VCaP (cell line): ENCODE results near the gene SHISA6.
A peak's percentile ranks its signal among the peaks of the same experiment; 100 is the strongest.

Source experiments
- H3K27ac ChIP-seq: fragments of 450-650 bp; 2 replicates; pipeline ENCODE4 v1.5.1; 2017
- TF ChIP-seq, protein P1 (sequence below): fragments of 450-650 bp; conservative IDR thresholded peaks from 2 replicates; pipeline ENCODE4 v1.5.1; 2017; ENCODE audit warnings: mild to moderate bottlenecking, moderate library complexity

The SHISA6 gene

DNA sequence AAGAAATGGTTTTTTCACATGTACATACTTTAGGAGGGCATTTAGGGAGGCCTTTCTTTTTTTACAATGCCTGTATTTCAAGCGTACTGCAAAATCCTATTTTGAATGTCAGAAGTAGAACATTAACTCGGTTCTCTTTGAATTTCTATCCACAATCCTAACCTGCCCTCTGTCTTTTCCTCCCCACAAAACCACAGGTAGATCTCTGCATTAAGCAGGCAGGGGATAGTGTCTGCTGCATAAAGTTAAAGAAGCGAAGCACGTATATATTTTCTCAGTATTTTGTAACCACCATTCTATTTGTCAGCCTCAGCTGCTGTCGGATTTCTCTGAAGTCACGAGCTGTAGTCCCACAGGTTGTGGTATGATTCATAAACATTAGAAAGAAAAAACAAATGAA is 137.5 kb downstream of the SHISA6 start:
- TF ChIP-seq, protein P1, sequence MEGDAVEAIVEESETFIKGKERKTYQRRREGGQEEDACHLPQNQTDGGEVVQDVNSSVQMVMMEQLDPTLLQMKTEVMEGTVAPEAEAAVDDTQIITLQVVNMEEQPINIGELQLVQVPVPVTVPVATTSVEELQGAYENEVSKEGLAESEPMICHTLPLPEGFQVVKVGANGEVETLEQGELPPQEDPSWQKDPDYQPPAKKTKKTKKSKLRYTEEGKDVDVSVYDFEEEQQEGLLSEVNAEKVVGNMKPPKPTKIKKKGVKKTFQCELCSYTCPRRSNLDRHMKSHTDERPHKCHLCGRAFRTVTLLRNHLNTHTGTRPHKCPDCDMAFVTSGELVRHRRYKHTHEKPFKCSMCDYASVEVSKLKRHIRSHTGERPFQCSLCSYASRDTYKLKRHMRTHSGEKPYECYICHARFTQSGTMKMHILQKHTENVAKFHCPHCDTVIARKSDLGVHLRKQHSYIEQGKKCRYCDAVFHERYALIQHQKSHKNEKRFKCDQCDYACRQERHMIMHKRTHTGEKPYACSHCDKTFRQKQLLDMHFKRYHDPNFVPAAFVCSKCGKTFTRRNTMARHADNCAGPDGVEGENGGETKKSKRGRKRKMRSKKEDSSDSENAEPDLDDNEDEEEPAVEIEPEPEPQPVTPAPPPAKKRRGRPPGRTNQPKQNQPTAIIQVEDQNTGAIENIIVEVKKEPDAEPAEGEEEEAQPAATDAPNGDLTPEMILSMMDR = no peak
- no peak overlapping the region for H3K27ac ChIP-seq

DNA sequence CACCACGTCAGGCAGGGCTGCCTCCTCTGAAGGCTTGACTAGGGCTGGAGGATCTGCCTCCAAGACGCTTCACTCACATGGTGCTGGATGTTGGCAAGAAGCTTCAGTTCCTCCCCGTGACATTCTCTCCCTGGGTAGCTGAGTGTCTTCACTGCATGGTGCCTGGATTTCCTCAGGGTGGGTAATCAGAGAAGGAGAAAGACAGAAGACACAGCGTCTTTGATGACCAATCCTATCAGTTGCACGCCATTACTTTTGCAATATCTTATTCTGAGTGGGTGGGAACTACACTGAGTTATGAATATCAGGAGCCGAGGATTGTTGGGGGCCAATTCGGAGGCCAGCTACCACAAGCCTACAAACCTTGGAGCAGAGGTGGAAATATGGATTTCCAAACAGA is 139.7 kb downstream of the SHISA6 start:
- no peak overlapping the region for H3K27ac ChIP-seq
- TF ChIP-seq, protein P1 = no peak

DNA sequence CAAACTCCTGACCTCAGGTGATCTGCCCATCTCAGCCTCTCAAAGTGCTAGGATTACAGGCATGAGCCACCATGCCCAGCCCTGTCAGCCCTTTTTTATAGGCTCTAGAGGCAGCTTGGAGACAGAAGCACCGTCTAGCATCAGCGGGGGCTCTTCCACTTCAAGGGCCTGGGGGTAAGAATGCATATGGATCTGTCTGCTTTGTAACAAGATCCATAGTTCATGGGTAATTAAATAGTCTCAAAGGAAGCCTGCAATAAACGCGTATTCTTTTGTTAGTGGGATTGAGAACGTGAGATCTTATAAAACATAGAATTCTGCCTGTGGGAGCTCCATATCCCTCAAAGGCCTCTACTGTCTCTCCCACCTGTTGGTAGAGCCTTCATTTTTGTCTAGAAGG is 142.1 kb downstream of the SHISA6 start:
- H3K27ac ChIP-seq = no peak overlapping the region; the same call in 1 of the 2 replicates
- TF ChIP-seq, protein P1 = no peak

DNA sequence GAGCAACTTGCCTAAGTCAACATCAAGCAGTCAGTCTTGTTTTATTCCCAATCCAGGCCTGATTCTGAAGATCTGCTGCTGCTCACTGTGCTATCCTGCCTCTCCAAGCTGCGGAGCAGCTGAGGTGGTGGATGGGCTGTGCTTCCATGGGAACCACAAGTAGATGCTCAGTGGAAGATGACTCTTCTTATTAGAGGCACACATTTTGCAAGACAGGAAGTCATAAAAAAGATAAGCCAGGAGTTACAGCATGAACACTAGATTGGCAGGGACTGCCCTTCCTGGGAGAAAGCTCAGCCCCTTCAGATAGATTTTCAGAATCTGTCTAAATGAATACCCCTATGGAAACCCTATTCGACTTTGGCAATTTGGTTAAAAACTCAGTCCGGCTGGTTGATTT is 143.1 kb downstream of the SHISA6 start:
- TF ChIP-seq, protein P1 = no peak
- H3K27ac ChIP-seq = peak overlapping the region; percentile 45; the same call in 1 of the 2 replicates

- no peak overlapping the region for H3K27ac ChIP-seq
- TF ChIP-seq, protein P1 = no peak
Observed at GRCh38 chr17:11387610-11388009, 146.6 kb downstream of the SHISA6 start.

DNA sequence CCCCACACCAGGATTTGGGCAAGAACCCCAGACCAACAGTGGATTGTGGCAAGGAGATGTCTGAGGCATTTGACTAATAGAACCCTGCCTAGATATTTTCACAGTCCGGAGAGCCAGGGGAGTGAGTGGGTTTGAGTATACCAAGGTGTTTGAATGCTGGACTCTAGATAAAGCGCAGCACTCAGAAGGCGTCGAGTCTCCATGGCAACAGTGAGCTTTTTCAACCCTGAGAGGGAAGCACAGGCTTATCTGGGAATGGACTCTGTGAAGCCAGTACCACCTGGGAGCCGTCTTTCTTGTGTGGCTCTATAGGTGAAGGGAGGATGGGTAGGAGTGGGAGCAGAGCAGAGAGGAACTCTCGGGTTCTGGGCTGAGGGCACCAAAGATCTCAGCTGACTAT is 147.0 kb downstream of the SHISA6 start:
- TF ChIP-seq, protein P1 = no peak
- H3K27ac ChIP-seq = no peak overlapping the region

GRCh38 chr17:11389583-11389982 is 148.6 kb downstream of the SHISA6 start:
- TF ChIP-seq, protein P1 = no peak
- H3K27ac ChIP-seq = no peak overlapping the region

GRCh38 chr17:11391134-11391533 is 150.1 kb downstream of the SHISA6 start:
- TF ChIP-seq, protein P1 = 0 out of 2 replicates have a peak, but pooled peaks have one; percentile 16

More at GRCh38 chr17:11391134-11391533, 150.1 kb downstream of the SHISA6 start:
- no peak overlapping the region for H3K27ac ChIP-seq
